PC-9 (cell line): ENCODE results near the gene USP13. TPM values are rescaled to one million over a fixed set of nuclear protein-coding genes. Genes with fewer than 3 reads are reported as not detected.

Experiments used
- BruUV-seq: library from RNA; stranded (reverse); fragments of 400-500 nt; replicated peaks from 2 replicates; lab custom pipeline; 2021; lab: Mats Ljungman, UMichigan
- CTCF ChIA-PET: fragments of 300-600 bp; sonication (Branson Sonifier 250); formaldehyde crosslinking; loops from one replicate; lab custom pipeline; 2022; ENCODE audit warnings: antibody characterized with exemption; lab: Charles Lee
- POLR2A ChIA-PET: fragments of 300-600 bp; sonication (Branson Sonifier 250); formaldehyde crosslinking; loops from one replicate; lab custom pipeline; 2022; ENCODE audit warnings: antibody characterized with exemption; ENCODE audit not compliant: unreplicated experiment; lab: Charles Lee
- DNase-seq, 2 experiments: peaks; one replicate each; pipeline versions ENCODE4 v3.0.0 to v3.0.0-alpha.2; 2015 to 2022; ENCODE audit warnings: mixed read lengths in 1 of 2
- H2AFZ ChIP-seq: fragments of 200-600 bp; sonication (generic); 2 replicates; pipeline ENCODE4 v1.8.1; 2017; ENCODE audit warnings: antibody characterized with exemption
- H3F3A ChIP-seq: fragments of 200-600 bp; sonication (generic); 2 replicates; pipeline ENCODE4 v1.8.1; 2017; ENCODE audit warnings: antibody characterized with exemption, mild to moderate bottlenecking, low read depth; ENCODE audit not compliant: insufficient read depth
- H3K27ac ChIP-seq: fragments of 200-600 bp; sonication (generic); 2 replicates; pipeline ENCODE4 v1.6.1; 2016; ENCODE audit warnings: mixed run types
- H3K27me3 ChIP-seq: fragments of 200-600 bp; sonication (generic); 2 replicates; pipeline ENCODE4 v1.6.1; 2016; ENCODE audit warnings: low read depth, mixed run types; ENCODE audit not compliant: insufficient read depth
- H3K36me3 ChIP-seq: fragments of 200-600 bp; sonication (generic); 2 replicates; pipeline ENCODE4 v1.6.1; 2016; ENCODE audit warnings: low read depth, mixed run types
- H3K4me1 ChIP-seq: fragments of 200-600 bp; sonication (generic); replicated peaks from 2 replicates; pipeline ENCODE4 v1.6.1; 2016; ENCODE audit warnings: mixed run types; ENCODE audit not compliant: insufficient read depth
- H3K4me2 ChIP-seq: fragments of 200-600 bp; sonication (generic); 2 replicates; pipeline ENCODE4 v1.6.1; 2017; ENCODE audit warnings: mixed run types
- H3K4me3 ChIP-seq: fragments of 200-600 bp; sonication (generic); 2 replicates; pipeline ENCODE4 v1.6.1; 2016; ENCODE audit warnings: mixed run types
- H3K79me2 ChIP-seq: fragments of 200-600 bp; sonication (generic); 2 replicates; pipeline ENCODE4 v1.6.1; 2017; ENCODE audit warnings: low read depth, mixed run types
- H3K9me2 ChIP-seq: fragments of 200-600 bp; sonication (generic); 2 replicates; pipeline ENCODE4 v1.8.1; 2017; ENCODE audit warnings: mild to moderate bottlenecking; ENCODE audit not compliant: insufficient read depth
- H3K9me3 ChIP-seq: fragments of 200-600 bp; sonication (generic); 2 replicates; pipeline ENCODE4 v1.8.1; 2016; ENCODE audit warnings: low read depth; ENCODE audit not compliant: insufficient read depth
- H4K20me1 ChIP-seq: fragments of 200-600 bp; sonication (generic); 2 replicates; pipeline ENCODE4 v1.8.1; 2017; ENCODE audit not compliant: insufficient read depth
- CTCF ChIP-seq: fragments of 200-600 bp; sonication (generic); conservative IDR thresholded peaks from 2 replicates; pipeline ENCODE4 v1.6.1; 2017; ENCODE audit warnings: mixed run types, antibody characterized with exemption, mild to moderate bottlenecking, moderate library complexity
- EZH2 ChIP-seq: fragments of 200-600 bp; sonication (generic); IDR thresholded peaks from 2 replicates; pipeline ENCODE4 v1.8.0; 2017; ENCODE audit warnings: antibody characterized with exemption, low read depth
- intact Hi-C: fragments of 100-400 bp; cut with micrococcal nuclease; formaldehyde crosslinking; loops from one replicate; pipeline ENCODE4 v1.10.0; 2022; ENCODE audit not compliant: unreplicated experiment
- total RNA-seq: library from RNA; stranded (reverse); gene quantifications from 2 replicates; pipeline ENCODE4 v1.2.3, GENCODE V29; 2021

The USP13 gene
- total RNA-seq, 1 experiment from 2014 or later, result 24.7 TPM

- Histone ChIP-seq H3K4me3 (no peak overlapping the region), H3K9me3 (no peaks in the 10 kb centered on the region), H3F3A (no peaks in the 10 kb centered on the region), H3K36me3 (no peaks in the 10 kb centered on the region), H3K9me2 (no peaks in the 10 kb centered on the region), H4K20me1 (no peaks in the 10 kb centered on the region), H2AFZ (no peak overlapping the region), H3K27ac (no peak overlapping the region), H3K27me3 (no peaks in the 10 kb centered on the region), H3K4me1 (no peaks in the 10 kb centered on the region), H3K4me2 (no peak overlapping the region), H3K79me2 (no peaks in the 10 kb centered on the region)
- ChIA-PET POLR2A (interaction anchor here (0.5 kb wide), 1 partner anchor 883 kb away, joined by 6 read pairs; the partner anchor contains the start of gene TTC14), CTCF (no interaction called here)
- no peak for DNase-seq
- no peak for TF ChIP-seq CTCF
- no peak for TF ChIP-seq EZH2
- intact Hi-C loops, result no loop called here
- BruUV-seq, result no TSS peak
Observed at GRCh38 chr3:179719048-179719734, 66.4 kb downstream of the USP13 start.

- Histone ChIP-seq H3K9me3 (no peaks in the 10 kb centered on the region), H3K4me3 (no peak overlapping the region), H2AFZ (no peak overlapping the region), H4K20me1 (no peaks in the 10 kb centered on the region), H3K36me3 (no peaks in the 10 kb centered on the region), H3K27me3 (no peaks in the 10 kb centered on the region), H3K27ac (no peak overlapping the region), H3F3A (no peaks in the 10 kb centered on the region), H3K9me2 (no peaks in the 10 kb centered on the region), H3K79me2 (no peaks in the 10 kb centered on the region), H3K4me2 (no peak overlapping the region), H3K4me1 (no peaks in the 10 kb centered on the region)
- POLR2A ChIA-PET, result interaction anchor here (0.5 kb wide), 1 partner anchor 882 kb away, joined by 6 read pairs; the partner anchor contains the start of gene TTC14
- intact Hi-C loops, result no loop called here
- no peak for DNase-seq
- BruUV-seq, result no TSS peak
- TF ChIP-seq EZH2 (no peak), CTCF (no peak)
- CTCF ChIA-PET, result no interaction called here
Observed at GRCh38 chr3:179720196-179720595, 67.4 kb downstream of the USP13 start.

GRCh38 chr3:179723617-179724016 is 70.8 kb downstream of the USP13 start:
- no peaks in the 10 kb centered on the region for H3K4me1 ChIP-seq
- H3K9me3 ChIP-seq, result no peaks in the 10 kb centered on the region
- no peaks in the 10 kb centered on the region for H4K20me1 ChIP-seq
- H3K9me2 ChIP-seq, result no peaks in the 10 kb centered on the region
- no peak overlapping the region for H3K27ac ChIP-seq
- BruUV-seq, result no TSS peak
- intact Hi-C loops, result no loop called here
- TF ChIP-seq EZH2 (no peak), CTCF (no peak)
- ChIA-PET CTCF (no interaction called here), POLR2A (no interaction called here)
- no peak overlapping the region for H3K4me3 ChIP-seq
- DNase-seq, result no peak
- no peak overlapping the region for H3K4me2 ChIP-seq
- H3K36me3 ChIP-seq, result no peaks in the 10 kb centered on the region
- no peaks in the 10 kb centered on the region for H3K79me2 ChIP-seq
- no peak overlapping the region for H2AFZ ChIP-seq
- no peaks in the 10 kb centered on the region for H3K27me3 ChIP-seq
- H3F3A ChIP-seq, result no peaks in the 10 kb centered on the region
